Stimulated activated CD8-positive, alpha-beta memory T cell treated with anti-CD3 and anti-CD28 coated beads, Interleukin-12 subunit alpha, Interleukin-12 subunit beta, amount 100 ng/mL, for 4 hours (primary cell): ENCODE results near the gene PIK3CB.
A peak's percentile ranks its signal among the peaks of the same experiment; 100 is the strongest.
"Not testable (repeated sequence)": the region's sequence is repeated elsewhere in the genome, so short reads cannot be mapped to it uniquely, and the experiment has no call there.

Source experiments
- DNase-seq: peaks from one replicate; pipeline ENCODE4 v3.0.0-alpha.2; 2020; ENCODE audit warnings: low read depth

Gene PIK3CB

DNA sequence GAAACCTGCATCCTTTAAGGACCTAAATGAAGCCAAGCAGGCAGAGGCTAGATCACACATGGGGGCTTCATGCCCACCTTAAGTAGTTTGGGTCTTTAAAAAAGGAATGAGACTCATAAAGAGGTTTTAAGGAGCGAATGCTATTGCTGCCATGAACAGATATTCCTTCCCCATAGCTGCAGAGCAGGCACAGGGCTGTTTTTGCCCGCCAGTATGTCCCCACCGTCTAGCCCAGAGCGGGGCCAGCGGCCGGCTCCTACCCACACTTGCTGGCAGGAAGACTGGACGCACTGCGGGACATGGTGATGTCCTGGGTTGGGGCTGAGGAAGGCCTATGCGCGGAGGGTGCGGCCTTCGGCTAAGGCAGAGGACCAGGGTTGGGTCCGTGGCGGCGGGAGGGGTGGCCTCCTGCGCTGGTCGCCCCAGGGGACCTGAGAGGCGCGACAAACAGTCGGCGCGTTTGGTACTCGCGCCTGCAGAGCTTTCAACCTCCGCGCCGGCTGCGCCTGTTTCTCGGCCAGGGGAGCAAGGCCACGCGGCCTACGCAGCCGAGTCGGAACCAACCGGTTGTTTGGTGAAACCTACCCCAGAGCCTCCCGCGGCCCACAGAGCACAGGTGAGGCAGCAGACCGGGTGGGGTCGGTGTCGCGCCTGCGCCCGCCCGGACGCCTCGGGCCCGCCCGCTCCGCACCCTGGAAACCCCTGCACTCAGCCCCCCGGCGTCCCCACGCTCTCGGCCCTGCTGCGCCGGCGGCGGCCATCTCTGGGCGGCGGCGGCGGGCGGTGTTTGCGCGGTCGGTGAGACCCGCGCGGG, 226.2 kb downstream of the PIK3CB start, which contains the start of gene FAIM:
FAIM (plus strand) TSS at position 450 of the 814 bp plus-strand sequence. CDS start 10,956 bp downstream, outside the sequence.
- DNase-seq = peak; percentile 52

DNA sequence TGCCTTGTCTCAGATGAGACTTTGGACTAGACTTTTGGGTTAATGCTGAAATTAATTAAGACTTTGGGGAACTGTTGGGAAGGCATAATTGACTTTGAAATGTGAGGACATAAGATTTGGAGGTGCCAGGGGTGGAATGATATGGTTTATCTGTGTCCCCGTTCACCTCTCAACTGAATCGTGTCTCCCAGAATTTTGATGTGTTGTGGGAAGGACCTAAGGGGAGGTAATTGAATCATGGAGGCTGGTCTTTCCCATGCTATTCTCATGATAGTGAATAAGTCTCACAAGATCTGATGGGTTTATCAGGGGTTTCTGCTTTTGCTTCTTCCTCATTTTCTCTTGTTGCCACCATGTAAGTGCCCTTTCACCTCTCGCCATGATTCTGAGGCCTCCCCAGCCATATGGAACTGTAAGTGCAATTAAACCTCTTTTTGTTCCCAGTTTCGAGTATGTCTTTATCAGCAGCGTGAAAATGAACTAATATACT, 230.6 kb downstream of the PIK3CB start:
- DNase-seq = not testable (repeated sequence)
